ENCODE measurements around the gene PRAMEF8.
"Not testable (repeated sequence)": the region's sequence is repeated elsewhere in the genome, so short reads cannot be mapped to it uniquely, and the experiment has no call there.

- not testable (repeated sequence) for TF ChIP-seq POLR2A, CTCF (IDR thresholded peaks at IDR 0.05)
These were observed 30.3 kb upstream of the PRAMEF8 start, which contains the start of gene PRAMEF15 for GRCh38 chr1:13315281-13315680.
